22Rv1 (cell line): Measurements from ENCODE around the gene EML6.

Experiments used
- CTCF ChIP-seq: fragments of 450-650 bp; IDR thresholded peaks from 2 replicates; pipeline ENCODE4 v1.5.1; 2017; ENCODE audit warnings: mild to moderate bottlenecking
- ZFX ChIP-seq: fragments of 450-650 bp; IDR thresholded peaks from 2 replicates; pipeline ENCODE4 v1.6.1; 2017; ENCODE audit warnings: antibody characterized with exemption, borderline replicate concordance

- TF ChIP-seq CTCF: no peak
- TF ChIP-seq ZFX: no peak
These were observed 208.0 kb downstream of the EML6 start for GRCh38 chr2:54931473-54931872.
